Thyroid gland (tissue), 4 donors: ENCODE data around the gene GAGE13.

Experiments used
- POLR2A ChIP-seq, 2 donors: fragments of 450-650 bp; IDR thresholded peaks; one replicate each; pipeline ENCODE4 v1.6.1; 2017; ENCODE audit warnings: antibody characterized with exemption in 2 of 2, mild to moderate bottlenecking in 2 of 2, moderate library complexity in 1 of 2
- TF ChIP-seq, protein P1 (sequence below), 6 experiments: fragments of 200-600 bp in 3 of 6; fragments of 450-650 bp in 3 of 6; sonication (generic) in 3 of 6; IDR thresholded peaks; one replicate each; pipeline ENCODE4 v1.5.1; 2016 to 2019; ENCODE audit warnings: antibody characterized with exemption in 6 of 6, mild to moderate bottlenecking in 2 of 6, inconsistent platforms in 1 of 6, moderate library complexity in 1 of 6

- no peak for TF ChIP-seq POLR2A (IDR thresholded peaks at IDR 0.05)
- TF ChIP-seq, protein P1, sequence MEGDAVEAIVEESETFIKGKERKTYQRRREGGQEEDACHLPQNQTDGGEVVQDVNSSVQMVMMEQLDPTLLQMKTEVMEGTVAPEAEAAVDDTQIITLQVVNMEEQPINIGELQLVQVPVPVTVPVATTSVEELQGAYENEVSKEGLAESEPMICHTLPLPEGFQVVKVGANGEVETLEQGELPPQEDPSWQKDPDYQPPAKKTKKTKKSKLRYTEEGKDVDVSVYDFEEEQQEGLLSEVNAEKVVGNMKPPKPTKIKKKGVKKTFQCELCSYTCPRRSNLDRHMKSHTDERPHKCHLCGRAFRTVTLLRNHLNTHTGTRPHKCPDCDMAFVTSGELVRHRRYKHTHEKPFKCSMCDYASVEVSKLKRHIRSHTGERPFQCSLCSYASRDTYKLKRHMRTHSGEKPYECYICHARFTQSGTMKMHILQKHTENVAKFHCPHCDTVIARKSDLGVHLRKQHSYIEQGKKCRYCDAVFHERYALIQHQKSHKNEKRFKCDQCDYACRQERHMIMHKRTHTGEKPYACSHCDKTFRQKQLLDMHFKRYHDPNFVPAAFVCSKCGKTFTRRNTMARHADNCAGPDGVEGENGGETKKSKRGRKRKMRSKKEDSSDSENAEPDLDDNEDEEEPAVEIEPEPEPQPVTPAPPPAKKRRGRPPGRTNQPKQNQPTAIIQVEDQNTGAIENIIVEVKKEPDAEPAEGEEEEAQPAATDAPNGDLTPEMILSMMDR (IDR thresholded peaks at IDR 0.05): no peak
Measured at GRCh38 chrX:49312176-49312575, 19.2 kb upstream of the GAGE13 start.
